HL-60 (cell line): ENCODE measurements around the gene FN1.

Experiments
- GABPA ChIP-seq: IDR thresholded peaks from 2 replicates; pipeline ENCODE4 v1.6.1; 2012; ENCODE audit warnings: low read depth
- POLR2AphosphoS5 ChIP-seq: IDR thresholded peaks from 2 replicates; pipeline ENCODE4 v1.6.1; 2012; ENCODE audit warnings: low read depth
- REST ChIP-seq: IDR thresholded peaks from 2 replicates; pipeline ENCODE4 v1.6.1; 2012; ENCODE audit warnings: low read depth; ENCODE audit not compliant: insufficient replicate concordance
- SPI1 ChIP-seq: IDR thresholded peaks from 2 replicates; pipeline ENCODE4 v1.6.1; 2012; ENCODE audit warnings: low read depth, mild to moderate bottlenecking, borderline replicate concordance
- TF ChIP-seq, protein P1 (sequence below): IDR thresholded peaks from one replicate; pipeline ENCODE4 v1.5.1; 2011; ENCODE audit warnings: low read length, control low read depth, inconsistent platforms; ENCODE audit not compliant: insufficient read depth

DNA sequence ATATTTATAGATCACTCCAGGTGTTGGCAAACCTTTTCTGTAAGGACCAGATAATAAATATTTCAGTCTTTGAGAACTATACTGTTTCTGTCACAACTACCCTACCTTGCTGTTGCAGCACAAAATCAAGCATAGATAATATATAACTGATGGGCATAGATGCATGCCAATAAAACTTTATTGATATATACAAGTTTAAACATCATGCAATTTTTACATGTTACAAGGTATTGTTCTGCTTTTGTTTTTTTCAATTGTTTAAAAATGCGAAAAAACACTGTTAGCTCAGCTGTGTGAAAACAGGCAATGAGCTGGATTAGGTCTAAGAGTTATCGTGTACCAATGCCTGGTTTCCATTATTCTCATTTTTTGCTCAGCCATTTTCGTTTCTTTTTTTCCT is 47.6 kb upstream of the FN1 start:
- TF ChIP-seq, protein P1, sequence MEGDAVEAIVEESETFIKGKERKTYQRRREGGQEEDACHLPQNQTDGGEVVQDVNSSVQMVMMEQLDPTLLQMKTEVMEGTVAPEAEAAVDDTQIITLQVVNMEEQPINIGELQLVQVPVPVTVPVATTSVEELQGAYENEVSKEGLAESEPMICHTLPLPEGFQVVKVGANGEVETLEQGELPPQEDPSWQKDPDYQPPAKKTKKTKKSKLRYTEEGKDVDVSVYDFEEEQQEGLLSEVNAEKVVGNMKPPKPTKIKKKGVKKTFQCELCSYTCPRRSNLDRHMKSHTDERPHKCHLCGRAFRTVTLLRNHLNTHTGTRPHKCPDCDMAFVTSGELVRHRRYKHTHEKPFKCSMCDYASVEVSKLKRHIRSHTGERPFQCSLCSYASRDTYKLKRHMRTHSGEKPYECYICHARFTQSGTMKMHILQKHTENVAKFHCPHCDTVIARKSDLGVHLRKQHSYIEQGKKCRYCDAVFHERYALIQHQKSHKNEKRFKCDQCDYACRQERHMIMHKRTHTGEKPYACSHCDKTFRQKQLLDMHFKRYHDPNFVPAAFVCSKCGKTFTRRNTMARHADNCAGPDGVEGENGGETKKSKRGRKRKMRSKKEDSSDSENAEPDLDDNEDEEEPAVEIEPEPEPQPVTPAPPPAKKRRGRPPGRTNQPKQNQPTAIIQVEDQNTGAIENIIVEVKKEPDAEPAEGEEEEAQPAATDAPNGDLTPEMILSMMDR, result no peak
- TF ChIP-seq SPI1 (no peak), REST (no peak), POLR2AphosphoS5 (no peak), GABPA (no peak)
